H9 (cell line): ENCODE results near the gene GGT6. TPM values are rescaled to one million over a fixed set of nuclear protein-coding genes. Genes with fewer than 3 reads are reported as not detected.

Source experiments
- DNase-seq: peaks from one replicate; pipeline ENCODE4 v3.0.0-alpha.2; 2017
- H2AFZ ChIP-seq: one replicate; pipeline ENCODE4 v1.6.1; 2013; ENCODE audit warnings: mild to moderate bottlenecking, low read length, control low read depth, moderate library complexity
- H2AK5ac ChIP-seq: 2 replicates; pipeline ENCODE4 v1.6.1; 2013; ENCODE audit warnings: low read length, control low read depth, mixed read lengths; ENCODE audit not compliant: insufficient read length
- H2BK120ac ChIP-seq: one replicate; pipeline ENCODE4 v1.6.1; 2013; ENCODE audit warnings: low read depth, mild to moderate bottlenecking, low read length, control low read depth, inconsistent platforms; ENCODE audit not compliant: poor library complexity, severe bottlenecking
- H2BK12ac ChIP-seq: 2 replicates; pipeline ENCODE4 v1.6.1; 2013; ENCODE audit warnings: low read length, control low read depth, mixed read lengths, low read depth; ENCODE audit not compliant: insufficient read length
- H2BK15ac ChIP-seq: 2 replicates; pipeline ENCODE4 v1.6.1; 2013; ENCODE audit warnings: low read depth, low read length, control low read depth
- H2BK20ac ChIP-seq: one replicate; pipeline ENCODE4 v1.6.1; 2013; ENCODE audit warnings: low read depth, mild to moderate bottlenecking, low read length, control low read depth, inconsistent platforms; ENCODE audit not compliant: poor library complexity, severe bottlenecking
- H2BK5ac ChIP-seq: 2 replicates; pipeline ENCODE4 v1.6.1; 2013; ENCODE audit warnings: low read length, control low read depth, mixed read lengths; ENCODE audit not compliant: insufficient read length
- H3K14ac ChIP-seq: 2 replicates; pipeline ENCODE4 v1.6.1; 2013; ENCODE audit warnings: low read length, control low read depth; ENCODE audit not compliant: insufficient read depth
- H3K18ac ChIP-seq: 2 replicates; pipeline ENCODE4 v1.6.1; 2013; ENCODE audit warnings: low read depth, mild to moderate bottlenecking, mixed read lengths, low read length, control low read depth; ENCODE audit not compliant: insufficient read length
- H3K23ac ChIP-seq: 2 replicates; pipeline ENCODE4 v1.6.1; 2013; ENCODE audit warnings: low read length, control low read depth, mixed read lengths, low read depth; ENCODE audit not compliant: insufficient read length
- H3K23me2 ChIP-seq: 2 replicates; pipeline ENCODE4 v1.6.1; 2013; ENCODE audit warnings: low read depth, mild to moderate bottlenecking, mixed read lengths, low read length, control low read depth; ENCODE audit not compliant: insufficient read length, poor library complexity, severe bottlenecking
- H3K27ac ChIP-seq: 2 replicates; pipeline ENCODE4 v1.5.1; 2013; ENCODE audit warnings: low read length, control low read depth, mixed read lengths, low read depth; ENCODE audit not compliant: insufficient read length
- H3K27me3 ChIP-seq: 2 replicates; pipeline ENCODE4 v1.6.1; 2013; ENCODE audit warnings: low read length, control low read depth, inconsistent platforms; ENCODE audit not compliant: insufficient read depth
- H3K4ac ChIP-seq: 2 replicates; pipeline ENCODE4 v1.6.1; 2013; ENCODE audit warnings: low read depth, mild to moderate bottlenecking, control low read depth, inconsistent platforms, low read length, moderate library complexity
- H3K4me1 ChIP-seq: 2 replicates; pipeline ENCODE4 v1.6.1; 2013; ENCODE audit warnings: low read length, control low read depth, inconsistent platforms; ENCODE audit not compliant: insufficient read depth
- H3K4me2 ChIP-seq: 2 replicates; pipeline ENCODE4 v1.6.1; 2013; ENCODE audit warnings: low read length, control low read depth, mixed read lengths; ENCODE audit not compliant: insufficient read length, insufficient read depth
- H3K56ac ChIP-seq: 2 replicates; pipeline ENCODE4 v1.6.1; 2013; ENCODE audit warnings: low read depth, mild to moderate bottlenecking, mixed read lengths, low read length, control low read depth; ENCODE audit not compliant: insufficient read length
- H3K79me1 ChIP-seq: 2 replicates; pipeline ENCODE4 v1.6.1; 2013; ENCODE audit warnings: low read depth, mild to moderate bottlenecking, moderate library complexity, low read length, control low read depth, inconsistent platforms; ENCODE audit not compliant: insufficient read depth, poor library complexity, severe bottlenecking
- H3K79me2 ChIP-seq: 2 replicates; pipeline ENCODE4 v1.6.1; 2013; ENCODE audit warnings: low read length, control low read depth, inconsistent platforms; ENCODE audit not compliant: insufficient read depth
- H3K9ac ChIP-seq: 2 replicates; pipeline ENCODE4 v1.6.1; 2013; ENCODE audit warnings: low read length, control low read depth, mixed read lengths; ENCODE audit not compliant: insufficient read length; ENCODE audit errors: extremely low read depth
- H3K9me3 ChIP-seq: one replicate; pipeline ENCODE4 v1.6.1; 2013; ENCODE audit warnings: low read depth, low read length, inconsistent platforms; ENCODE audit not compliant: control insufficient read depth
- H3T11ph ChIP-seq: one replicate; pipeline ENCODE4 v1.6.1; 2013; ENCODE audit warnings: mild to moderate bottlenecking, low read length, control low read depth, inconsistent platforms
- H4K20me1 ChIP-seq: one replicate; pipeline ENCODE4 v1.6.1; 2013; ENCODE audit not compliant: control insufficient read depth, insufficient read length, insufficient read depth
- H4K5ac ChIP-seq: 2 replicates; pipeline ENCODE4 v1.6.1; 2013; ENCODE audit warnings: low read depth, mild to moderate bottlenecking, mixed read lengths, low read length, control low read depth; ENCODE audit not compliant: insufficient read length
- H4K8ac ChIP-seq: replicated peaks from 2 replicates; pipeline ENCODE4 v1.6.1; 2013; ENCODE audit warnings: low read length, control low read depth, mixed read lengths, low read depth; ENCODE audit not compliant: insufficient read length
- H4K91ac ChIP-seq: 2 replicates; pipeline ENCODE4 v1.6.1; 2013; ENCODE audit warnings: low read depth, mild to moderate bottlenecking, moderate library complexity, mixed read lengths, low read length, control low read depth; ENCODE audit not compliant: insufficient read length
- H3K27ac Mint-ChIP-seq, 3 experiments: 2 replicates in 2 of 3; 3 replicates in 1 of 3; pipeline ENCODE4 v1.8.0; 2020 to 2021; ENCODE audit warnings: mixed read lengths in 3 of 3, mild to moderate bottlenecking in 1 of 3, moderate library complexity in 1 of 3
- H3K27me3 Mint-ChIP-seq: 2 replicates; pipeline ENCODE4 v1.8.0; 2021; ENCODE audit warnings: low read depth, mild to moderate bottlenecking, moderate library complexity, mixed read lengths
- H3K36me3 Mint-ChIP-seq, 3 experiments: 2 replicates in 2 of 3; 3 replicates in 1 of 3; pipeline ENCODE4 v1.8.0; 2020 to 2021; ENCODE audit warnings: low read depth in 3 of 3, mixed read lengths in 3 of 3; ENCODE audit not compliant: insufficient read depth in 1 of 3
- H3K4me1 Mint-ChIP-seq, 2 experiments: 2 replicates each; pipeline ENCODE4 v1.8.0; 2020; ENCODE audit warnings: mixed read lengths in 2 of 2
- H3K4me3 Mint-ChIP-seq, 2 experiments: 2 replicates in 1 of 2; 3 replicates in 1 of 2; pipeline ENCODE4 v1.8.0; 2020 to 2021; ENCODE audit warnings: mild to moderate bottlenecking in 2 of 2, mixed read lengths in 2 of 2, moderate library complexity in 1 of 2
- H3K9me3 Mint-ChIP-seq, 2 experiments: 2 replicates in 1 of 2; 3 replicates in 1 of 2; pipeline ENCODE4 v1.8.0; 2020; ENCODE audit warnings: mild to moderate bottlenecking in 2 of 2, mixed read lengths in 2 of 2, moderate library complexity in 1 of 2
- CTCF ChIP-seq: fragments of 200-600 bp; sonication (generic); conservative IDR thresholded peaks from 3 replicates; pipeline ENCODE4 v1.8.0; 2021; ENCODE audit warnings: antibody characterized with exemption, mild to moderate bottlenecking
- WGBS: extraction: QIAGEN DNeasy Blood & Tissue Kit; methylation state at CpG from one replicate; pipeline ENCODE4 v1.1.7; 2013; ENCODE audit warnings: missing lambda C conversion rate, low lambda C conversion rate, mixed read lengths; ENCODE audit not compliant: insufficient read length; ENCODE audit errors: extremely low coverage; 5-methylcytosine and 5-hydroxymethylcytosine counted together
- total RNA-seq: library from RNA; stranded (reverse); gene quantifications from 2 replicates; pipeline ENCODE4 v1.2.1, GENCODE V29; 2021

Gene GGT6
- total RNA-seq, 1 experiment from 2014 or later, result 0.17 TPM

- WGBS, result no CpG with 5 or more reads among the region's 30 CpGs
- Histone ChIP-seq H3K9ac (no peak overlapping the region), H3K18ac (no peak overlapping the region), H4K8ac (no peak overlapping the region), H3K79me1 (no peaks in the 10 kb centered on the region), H3T11ph (no peak overlapping the region), H3K14ac (no peak overlapping the region; the same call in 1 of the 2 replicates), H3K27ac (no peak overlapping the region), H2BK12ac (no peak overlapping the region), H4K5ac (no peak overlapping the region), H3K4me2 (no peak overlapping the region), H4K20me1 (no peaks in the 10 kb centered on the region), H3K27me3 (peaks cover 3% of the 10 kb centered on the region; the same call in 1 of the 2 replicates), H3K9me3 (no peaks in the 10 kb centered on the region), H2BK20ac (no peak overlapping the region), H2BK5ac (no peak overlapping the region), H3K4me1 (no peaks in the 10 kb centered on the region), H2AK5ac (no peak overlapping the region), H2AFZ (no peak overlapping the region), H3K56ac (no peak overlapping the region), H3K23me2 (no peaks in the 10 kb centered on the region), H2BK120ac (no peak overlapping the region), H2BK15ac (no peak overlapping the region), H4K91ac (no peak overlapping the region), H3K4ac (no peak overlapping the region), H3K23ac (no peak overlapping the region), H3K79me2 (no peaks in the 10 kb centered on the region)
- Mint-ChIP-seq H3K9me3 (no peaks in the 10 kb centered on the region; a peak in 1 of 5 replicates), H3K36me3 (no peaks in the 10 kb centered on the region), H3K4me1 (peaks cover 17 to 20% of the 10 kb centered on the region in 2 experiments), H3K27ac (no peak overlapping the region), H3K4me3 (no peak overlapping the region), H3K27me3 (peaks cover 88% of the 10 kb centered on the region)
- no peak for DNase-seq
- no peak for TF ChIP-seq CTCF
Measured at GRCh38 chr17:4530799-4531730, 29.3 kb downstream of the GGT6 start.
